Measurements from ENCODE around the gene KIAA1671. TPM values are rescaled to one million over a fixed set of nuclear protein-coding genes. Genes with fewer than 3 reads are reported as not detected.

Gene KIAA1671
- total and polyA plus RNA-seq, 2 of the 4 experiments (the other 2 are of a cell fraction), result 0.02 TPM; not detected in 1

DNA sequence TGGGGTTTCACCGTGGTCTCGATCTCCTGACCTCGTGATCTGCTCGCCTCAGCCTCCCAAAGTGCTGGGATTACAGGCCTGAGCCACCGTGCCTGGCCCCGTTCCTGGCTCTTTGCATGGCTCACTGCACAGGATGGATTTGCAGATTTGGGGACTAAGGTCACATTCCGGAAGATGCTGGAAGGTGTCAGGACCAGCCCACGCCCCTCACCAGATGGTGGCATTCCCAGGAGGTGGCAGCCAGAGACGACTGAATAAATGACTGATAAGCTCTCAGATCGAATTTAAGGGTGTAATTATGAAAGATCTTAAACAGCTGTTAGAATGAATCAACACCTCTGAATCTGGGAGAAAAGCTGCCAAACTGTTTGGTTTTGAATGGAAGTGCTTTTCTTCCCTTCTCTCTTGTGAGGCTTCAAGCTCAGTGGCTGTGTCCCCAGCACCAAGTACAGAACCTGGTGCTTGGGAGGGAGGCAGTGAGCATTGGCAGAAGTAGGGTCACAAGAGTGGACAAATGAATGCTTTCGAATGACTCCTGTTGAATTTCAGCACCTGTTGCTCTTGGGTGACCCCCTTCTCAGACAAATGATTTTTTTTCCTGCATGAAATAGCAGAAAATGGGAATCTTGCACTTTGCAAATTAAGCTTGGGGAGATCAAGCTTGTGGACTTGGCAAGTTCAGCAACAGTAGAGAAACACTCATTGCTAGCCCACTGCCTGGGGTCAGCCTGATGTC lies 69.6 kb downstream of the KIAA1671 start:
- WGBS, 2 experiments (ENCODE audit: extremely low coverage in 2 of 2, insufficient read length in 1 of 2), result 0% methylated on average over 1 of the region's 11 CpGs; no CpG with 5 or more reads in 1 of the 2 experiments
- Histone ChIP-seq H3K4me1 (ENCODE audit: control insufficient read depth, insufficient read depth, low read length) (no peaks in the 10 kb centered on the region), H3K23ac (ENCODE audit: low read depth, low read length) (no peak overlapping the region), H3K9me1 (ENCODE audit: insufficient read depth, low read length) (no peaks in the 10 kb centered on the region), H3K36me3 (ENCODE audit: control insufficient read depth, insufficient read depth, low read length) (no peaks in the 10 kb centered on the region), H3K4ac (ENCODE audit: low read depth, low read length) (no peak overlapping the region), H3K18ac (ENCODE audit: low read depth, low read length) (no peak overlapping the region), H3K9me3 (ENCODE audit: control insufficient read depth, insufficient read depth, low read length) (no peaks in the 10 kb centered on the region), H2AFZ (replicated peaks; ENCODE audit: low read length, poor library complexity) (no peak overlapping the region), H3K9ac (ENCODE audit: low read depth, low read length) (no peak overlapping the region), H4K20me1 (ENCODE audit: insufficient read depth, low read length) (no peaks in the 10 kb centered on the region), H3K4me2 (ENCODE audit: low read depth, low read length) (no peak overlapping the region), H2BK15ac (ENCODE audit: low read depth, low read length) (no peak overlapping the region), H3K27me3 (ENCODE audit: control insufficient read depth, insufficient read depth, low read length) (no peaks in the 10 kb centered on the region), H3K56ac (ENCODE audit: extremely low read depth, insufficient read depth, low read length) (no peak overlapping the region), H3K14ac (replicated peaks; ENCODE audit: low read depth, low read length) (no peak overlapping the region), H4K91ac (ENCODE audit: insufficient read depth, low read depth, low read length) (no peak overlapping the region), H3K79me1 (ENCODE audit: low read depth in 1 of 2, low read length in 2 of 2) (no peaks in the 10 kb centered on the region), H4K8ac (ENCODE audit: low read depth in 2 of 2, low read length in 2 of 2) (no peak overlapping the region), H2BK120ac (ENCODE audit: low read depth, low read length) (no peak overlapping the region), H2BK20ac (ENCODE audit: low read depth, low read length) (no peak overlapping the region), H2BK5ac (ENCODE audit: low read depth, low read length, poor library complexity, severe bottlenecking) (no peak overlapping the region), H3K27ac (ENCODE audit: insufficient read depth, low read length) (no peak overlapping the region), H2AK5ac (ENCODE audit: low read depth, low read length) (no peak overlapping the region), H3K4me3 (ENCODE audit: insufficient read depth, low read depth, low read length) (no peak overlapping the region), H2AK9ac (replicated peaks; ENCODE audit: low read depth, low read length, poor library complexity) (no peak overlapping the region), H4K5ac (ENCODE audit: low read depth, low read length) (no peak overlapping the region)
- ChIA-PET POLR2A (ENCODE audit: unreplicated experiment) (interaction anchor here (0.6 kb wide), 1 partner anchor 85 kb away, joined by 6 read pairs; no protein-coding TSS in a partner anchor), CTCF (no interaction called here)
- no peak for TF ChIP-seq SMC3 (IDR thresholded peaks at IDR 0.05; ENCODE audit: low read depth, low read length)
- no peak for TF ChIP-seq RCOR1 (IDR thresholded peaks at IDR 0.05; ENCODE audit: insufficient replicate concordance, low read length)
- no peak for TF ChIP-seq FOS (IDR thresholded peaks at IDR 0.05; ENCODE audit: low read depth, low read length)
- TF ChIP-seq, protein P1, sequence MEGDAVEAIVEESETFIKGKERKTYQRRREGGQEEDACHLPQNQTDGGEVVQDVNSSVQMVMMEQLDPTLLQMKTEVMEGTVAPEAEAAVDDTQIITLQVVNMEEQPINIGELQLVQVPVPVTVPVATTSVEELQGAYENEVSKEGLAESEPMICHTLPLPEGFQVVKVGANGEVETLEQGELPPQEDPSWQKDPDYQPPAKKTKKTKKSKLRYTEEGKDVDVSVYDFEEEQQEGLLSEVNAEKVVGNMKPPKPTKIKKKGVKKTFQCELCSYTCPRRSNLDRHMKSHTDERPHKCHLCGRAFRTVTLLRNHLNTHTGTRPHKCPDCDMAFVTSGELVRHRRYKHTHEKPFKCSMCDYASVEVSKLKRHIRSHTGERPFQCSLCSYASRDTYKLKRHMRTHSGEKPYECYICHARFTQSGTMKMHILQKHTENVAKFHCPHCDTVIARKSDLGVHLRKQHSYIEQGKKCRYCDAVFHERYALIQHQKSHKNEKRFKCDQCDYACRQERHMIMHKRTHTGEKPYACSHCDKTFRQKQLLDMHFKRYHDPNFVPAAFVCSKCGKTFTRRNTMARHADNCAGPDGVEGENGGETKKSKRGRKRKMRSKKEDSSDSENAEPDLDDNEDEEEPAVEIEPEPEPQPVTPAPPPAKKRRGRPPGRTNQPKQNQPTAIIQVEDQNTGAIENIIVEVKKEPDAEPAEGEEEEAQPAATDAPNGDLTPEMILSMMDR (conservative IDR thresholded peaks at IDR 0.05; ENCODE audit: low read depth, low read length), result no peak
- TF ChIP-seq CHD1 (IDR thresholded peaks at IDR 0.05; ENCODE audit: low read depth, low read length), result no peak
- TF ChIP-seq MAFK (IDR thresholded peaks at IDR 0.05; ENCODE audit: low read depth, low read length), result no peak
- TF ChIP-seq RFX5 (IDR thresholded peaks at IDR 0.05; ENCODE audit: low read depth, low read length), result no peak
- no peak for TF ChIP-seq CEBPB (IDR thresholded peaks at IDR 0.05; ENCODE audit: low read depth, low read length)
- TF ChIP-seq RAD21 (IDR thresholded peaks at IDR 0.05; ENCODE audit: low read length), result no peak
- TF ChIP-seq MXI1 (IDR thresholded peaks at IDR 0.05; ENCODE audit: borderline replicate concordance, low read depth, low read length), result no peak
- TF ChIP-seq, protein P2, sequence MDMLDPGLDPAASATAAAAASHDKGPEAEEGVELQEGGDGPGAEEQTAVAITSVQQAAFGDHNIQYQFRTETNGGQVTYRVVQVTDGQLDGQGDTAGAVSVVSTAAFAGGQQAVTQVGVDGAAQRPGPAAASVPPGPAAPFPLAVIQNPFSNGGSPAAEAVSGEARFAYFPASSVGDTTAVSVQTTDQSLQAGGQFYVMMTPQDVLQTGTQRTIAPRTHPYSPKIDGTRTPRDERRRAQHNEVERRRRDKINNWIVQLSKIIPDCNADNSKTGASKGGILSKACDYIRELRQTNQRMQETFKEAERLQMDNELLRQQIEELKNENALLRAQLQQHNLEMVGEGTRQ (IDR thresholded peaks at IDR 0.05; ENCODE audit: low read depth, low read length), result no peak
- in situ Hi-C loops (cut with MboI; ENCODE audit: low sequenced_read_pairs), result loop anchor here (10.0 kb wide), 1 partner anchor 63 kb away; no protein-coding TSS in a partner anchor
- DNase-seq (no peak), ATAC-seq (ENCODE audit: low read depth) (no peak)
- dilution Hi-C loops (cut with HindIII; ENCODE audit: low sequenced_read_pairs, unreplicated experiment), result no loop called here
- intact Hi-C loops (cut with micrococcal nuclease), result no loop called here
- BruUV-seq (replicated peaks), result no TSS peak
